ENCODE results near the gene DGKH. TPM values are rescaled to one million over a fixed set of nuclear protein-coding genes. Genes with fewer than 3 reads are reported as not detected.

DGKH gene
- total and polyA plus RNA-seq, 9 of the 15 experiments (the other 6 are each of a cell fraction or from before 2014, with no cell fraction given), result 0.38 to 4.4 (median 3.1) TPM

DNA sequence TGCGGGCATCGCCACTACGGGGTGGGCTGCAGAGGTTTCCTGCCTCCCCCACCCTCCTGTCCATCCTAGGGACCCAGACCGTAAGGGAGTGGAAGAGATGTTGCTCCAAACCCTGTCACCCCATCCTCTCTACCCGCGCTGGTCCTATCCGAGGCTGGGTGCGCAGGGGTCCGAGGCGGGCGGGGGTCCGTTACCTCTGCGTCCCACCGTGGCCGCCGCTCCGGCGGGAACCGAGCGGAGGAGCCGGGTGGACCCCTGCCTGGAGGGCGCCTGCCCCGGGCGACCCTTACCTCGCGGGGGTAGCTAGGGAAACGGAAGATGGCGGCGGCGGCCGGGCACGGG is at the start of gene DGKH (continued):
- TF ChIP-seq SRSF9 (IDR thresholded peaks at IDR 0.05; ENCODE audit: borderline replicate concordance, low read depth, low read length) (no peak), MAZ (CRISPR knock-in tag; conservative IDR thresholded peaks at IDR 0.05 in 1 of 2, IDR thresholded peaks at IDR 0.05 in 1 of 2) (0 out of 4 replicates have a peak, but pooled peaks of 1 of the 2 experiments have one; percentile 40), ZNF436 (CRISPR knock-in tag; IDR thresholded peaks at IDR 0.05) (no peak), YY1 (IDR thresholded peaks at IDR 0.05; ENCODE audit: borderline replicate concordance in 1 of 3, control insufficient read depth in 1 of 3, extremely low read depth in 1 of 3, insufficient read depth in 3 of 3, insufficient read length in 1 of 3, insufficient replicate concordance in 2 of 3, low read depth in 1 of 3, low read length in 2 of 3) (peak in 2 of 3 experiments; percentile 39 to 86), MXI1 (IDR thresholded peaks at IDR 0.05; ENCODE audit: low read depth, low read length) (no peak), ZNF197 (CRISPR knock-in tag; IDR thresholded peaks at IDR 0.05; ENCODE audit: low read depth) (no peak), NR4A1 (CRISPR knock-in tag; IDR thresholded peaks at IDR 0.05) (no peak), NR4A1 (tag; IDR thresholded peaks at IDR 0.05) (no peak)
- TF ChIP-seq, protein P1, sequence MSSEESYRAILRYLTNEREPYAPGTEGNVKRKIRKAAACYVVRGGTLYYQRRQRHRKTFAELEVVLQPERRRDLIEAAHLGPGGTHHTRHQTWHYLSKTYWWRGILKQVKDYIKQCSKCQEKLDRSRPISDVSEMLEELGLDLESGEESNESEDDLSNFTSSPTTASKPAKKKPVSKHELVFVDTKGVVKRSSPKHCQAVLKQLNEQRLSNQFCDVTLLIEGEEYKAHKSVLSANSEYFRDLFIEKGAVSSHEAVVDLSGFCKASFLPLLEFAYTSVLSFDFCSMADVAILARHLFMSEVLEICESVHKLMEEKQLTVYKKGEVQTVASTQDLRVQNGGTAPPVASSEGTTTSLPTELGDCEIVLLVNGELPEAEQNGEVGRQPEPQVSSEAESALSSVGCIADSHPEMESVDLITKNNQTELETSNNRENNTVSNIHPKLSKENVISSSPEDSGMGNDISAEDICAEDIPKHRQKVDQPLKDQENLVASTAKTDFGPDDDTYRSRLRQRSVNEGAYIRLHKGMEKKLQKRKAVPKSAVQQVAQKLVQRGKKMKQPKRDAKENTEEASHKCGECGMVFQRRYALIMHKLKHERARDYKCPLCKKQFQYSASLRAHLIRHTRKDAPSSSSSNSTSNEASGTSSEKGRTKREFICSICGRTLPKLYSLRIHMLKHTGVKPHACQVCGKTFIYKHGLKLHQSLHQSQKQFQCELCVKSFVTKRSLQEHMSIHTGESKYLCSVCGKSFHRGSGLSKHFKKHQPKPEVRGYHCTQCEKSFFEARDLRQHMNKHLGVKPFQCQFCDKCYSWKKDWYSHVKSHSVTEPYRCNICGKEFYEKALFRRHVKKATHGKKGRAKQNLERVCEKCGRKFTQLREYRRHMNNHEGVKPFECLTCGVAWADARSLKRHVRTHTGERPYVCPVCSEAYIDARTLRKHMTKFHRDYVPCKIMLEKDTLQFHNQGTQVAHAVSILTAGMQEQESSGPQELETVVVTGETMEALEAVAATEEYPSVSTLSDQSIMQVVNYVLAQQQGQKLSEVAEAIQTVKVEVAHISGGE (CRISPR knock-in tag; IDR thresholded peaks at IDR 0.05), result no peak
- TF ChIP-seq, protein P2, sequence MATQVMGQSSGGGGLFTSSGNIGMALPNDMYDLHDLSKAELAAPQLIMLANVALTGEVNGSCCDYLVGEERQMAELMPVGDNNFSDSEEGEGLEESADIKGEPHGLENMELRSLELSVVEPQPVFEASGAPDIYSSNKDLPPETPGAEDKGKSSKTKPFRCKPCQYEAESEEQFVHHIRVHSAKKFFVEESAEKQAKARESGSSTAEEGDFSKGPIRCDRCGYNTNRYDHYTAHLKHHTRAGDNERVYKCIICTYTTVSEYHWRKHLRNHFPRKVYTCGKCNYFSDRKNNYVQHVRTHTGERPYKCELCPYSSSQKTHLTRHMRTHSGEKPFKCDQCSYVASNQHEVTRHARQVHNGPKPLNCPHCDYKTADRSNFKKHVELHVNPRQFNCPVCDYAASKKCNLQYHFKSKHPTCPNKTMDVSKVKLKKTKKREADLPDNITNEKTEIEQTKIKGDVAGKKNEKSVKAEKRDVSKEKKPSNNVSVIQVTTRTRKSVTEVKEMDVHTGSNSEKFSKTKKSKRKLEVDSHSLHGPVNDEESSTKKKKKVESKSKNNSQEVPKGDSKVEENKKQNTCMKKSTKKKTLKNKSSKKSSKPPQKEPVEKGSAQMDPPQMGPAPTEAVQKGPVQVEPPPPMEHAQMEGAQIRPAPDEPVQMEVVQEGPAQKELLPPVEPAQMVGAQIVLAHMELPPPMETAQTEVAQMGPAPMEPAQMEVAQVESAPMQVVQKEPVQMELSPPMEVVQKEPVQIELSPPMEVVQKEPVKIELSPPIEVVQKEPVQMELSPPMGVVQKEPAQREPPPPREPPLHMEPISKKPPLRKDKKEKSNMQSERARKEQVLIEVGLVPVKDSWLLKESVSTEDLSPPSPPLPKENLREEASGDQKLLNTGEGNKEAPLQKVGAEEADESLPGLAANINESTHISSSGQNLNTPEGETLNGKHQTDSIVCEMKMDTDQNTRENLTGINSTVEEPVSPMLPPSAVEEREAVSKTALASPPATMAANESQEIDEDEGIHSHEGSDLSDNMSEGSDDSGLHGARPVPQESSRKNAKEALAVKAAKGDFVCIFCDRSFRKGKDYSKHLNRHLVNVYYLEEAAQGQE (IDR thresholded peaks at IDR 0.05; ENCODE audit: borderline replicate concordance), result no peak
- TF ChIP-seq, protein P2 (CRISPR knock-in tag; IDR thresholded peaks at IDR 0.05; ENCODE audit: low read depth), result no peak
- TF ChIP-seq, protein P3, sequence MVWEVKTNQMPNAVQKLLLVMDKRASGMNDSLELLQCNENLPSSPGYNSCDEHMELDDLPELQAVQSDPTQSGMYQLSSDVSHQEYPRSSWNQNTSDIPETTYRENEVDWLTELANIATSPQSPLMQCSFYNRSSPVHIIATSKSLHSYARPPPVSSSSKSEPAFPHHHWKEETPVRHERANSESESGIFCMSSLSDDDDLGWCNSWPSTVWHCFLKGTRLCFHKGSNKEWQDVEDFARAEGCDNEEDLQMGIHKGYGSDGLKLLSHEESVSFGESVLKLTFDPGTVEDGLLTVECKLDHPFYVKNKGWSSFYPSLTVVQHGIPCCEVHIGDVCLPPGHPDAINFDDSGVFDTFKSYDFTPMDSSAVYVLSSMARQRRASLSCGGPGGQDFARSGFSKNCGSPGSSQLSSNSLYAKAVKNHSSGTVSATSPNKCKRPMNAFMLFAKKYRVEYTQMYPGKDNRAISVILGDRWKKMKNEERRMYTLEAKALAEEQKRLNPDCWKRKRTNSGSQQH (CRISPR knock-in tag; IDR thresholded peaks at IDR 0.05), result no peak

Measured in K562 (cell line).